Tibial artery (tissue), 4 donors: ENCODE results near the gene FGF14.

Experiments
- DNase-seq, 2 donors: peaks; one replicate each; pipeline ENCODE4 v3.0.0-alpha.2; 2019
- H3K27ac ChIP-seq, 2 donors: fragments of 200-600 bp; sonication (generic) in 1 of 2; 1 replicate in 1 of 2; 2 replicates in 1 of 2; pipeline ENCODE4 v1.5.1; 2018 to 2019; ENCODE audit warnings: mild to moderate bottlenecking in 1 of 2
- H3K27me3 ChIP-seq, 2 donors: fragments of 200-600 bp; sonication (generic) in 1 of 2; one replicate each; pipeline versions ENCODE4 v1.5.1 to v1.6.0; 2016 to 2019
- H3K36me3 ChIP-seq, 3 donors: fragments of 200-600 bp; sonication (generic) in 2 of 3; one replicate each; pipeline ENCODE4 v1.5.1; 2016 to 2019; ENCODE audit warnings: mild to moderate bottlenecking in 2 of 3
- H3K4me1 ChIP-seq, 4 donors: fragments of 200-600 bp; sonication (generic) in 2 of 4; 1 replicate in 3 of 4; 2 replicates in 1 of 4; pipeline ENCODE4 v1.5.1; 2016 to 2019
- H3K4me3 ChIP-seq, 2 donors: fragments of 200-600 bp; sonication (generic) in 1 of 2; 1 replicate in 1 of 2; 2 replicates in 1 of 2; pipeline ENCODE4 v1.5.1; 2018 to 2019; ENCODE audit warnings: mild to moderate bottlenecking in 2 of 2
- H3K9me3 ChIP-seq, 3 donors: fragments of 200-600 bp; sonication (generic) in 1 of 3; one replicate each; pipeline ENCODE4 v1.5.1; 2016 to 2019
- intact Hi-C: fragments of 100-400 bp; cut with DNase I; formaldehyde crosslinking; loops from one replicate; pipeline ENCODE4 v1.15.0; 2023; ENCODE audit warnings: low total_unique reads
- TF ChIP-seq, protein P1 (sequence below), 2 experiments: fragments of 200-600 bp in 1 of 2; fragments of 450-650 bp in 1 of 2; IDR thresholded peaks; one replicate each; pipeline ENCODE4 v1.5.1; 2017 to 2019; ENCODE audit warnings: antibody characterized with exemption in 2 of 2, mild to moderate bottlenecking in 1 of 2, moderate library complexity in 1 of 2

The FGF14 gene

DNA sequence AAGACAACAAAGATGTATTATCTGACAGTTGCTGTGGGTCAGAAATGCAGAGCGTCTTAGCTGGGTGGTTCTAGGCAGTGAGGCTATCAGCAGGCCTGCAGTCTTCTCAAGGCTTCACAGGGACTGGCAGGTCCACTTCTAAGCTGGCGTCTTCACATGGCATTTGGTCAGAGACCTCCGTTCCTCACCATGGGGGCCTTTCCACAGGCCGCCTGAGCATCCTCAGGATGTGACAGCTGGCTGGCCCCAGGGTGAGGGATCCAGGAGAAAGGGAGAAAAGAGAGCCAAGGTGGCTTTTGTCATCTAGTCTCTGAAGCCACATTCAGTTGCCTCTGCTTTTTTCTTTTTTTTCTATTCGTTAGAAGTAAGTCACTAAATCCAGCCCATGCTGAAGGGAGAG, 50.3 kb downstream of the FGF14 start:
- H3K4me1 ChIP-seq: no peaks in the 10 kb centered on the region
- intact Hi-C loops: no loop called here
- TF ChIP-seq, protein P1, sequence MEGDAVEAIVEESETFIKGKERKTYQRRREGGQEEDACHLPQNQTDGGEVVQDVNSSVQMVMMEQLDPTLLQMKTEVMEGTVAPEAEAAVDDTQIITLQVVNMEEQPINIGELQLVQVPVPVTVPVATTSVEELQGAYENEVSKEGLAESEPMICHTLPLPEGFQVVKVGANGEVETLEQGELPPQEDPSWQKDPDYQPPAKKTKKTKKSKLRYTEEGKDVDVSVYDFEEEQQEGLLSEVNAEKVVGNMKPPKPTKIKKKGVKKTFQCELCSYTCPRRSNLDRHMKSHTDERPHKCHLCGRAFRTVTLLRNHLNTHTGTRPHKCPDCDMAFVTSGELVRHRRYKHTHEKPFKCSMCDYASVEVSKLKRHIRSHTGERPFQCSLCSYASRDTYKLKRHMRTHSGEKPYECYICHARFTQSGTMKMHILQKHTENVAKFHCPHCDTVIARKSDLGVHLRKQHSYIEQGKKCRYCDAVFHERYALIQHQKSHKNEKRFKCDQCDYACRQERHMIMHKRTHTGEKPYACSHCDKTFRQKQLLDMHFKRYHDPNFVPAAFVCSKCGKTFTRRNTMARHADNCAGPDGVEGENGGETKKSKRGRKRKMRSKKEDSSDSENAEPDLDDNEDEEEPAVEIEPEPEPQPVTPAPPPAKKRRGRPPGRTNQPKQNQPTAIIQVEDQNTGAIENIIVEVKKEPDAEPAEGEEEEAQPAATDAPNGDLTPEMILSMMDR (IDR thresholded peaks at IDR 0.05): no peak
- H3K9me3 ChIP-seq: no peaks in the 10 kb centered on the region
- DNase-seq: no peak
- no peaks in the 10 kb centered on the region for H3K27me3 ChIP-seq
- H3K27ac ChIP-seq: no peak overlapping the region
- no peak overlapping the region for H3K4me3 ChIP-seq
- H3K36me3 ChIP-seq: no peaks in the 10 kb centered on the region

GRCh38 chr13:102347490-102347889, 54.4 kb downstream of the FGF14 start:
- TF ChIP-seq, protein P1 (IDR thresholded peaks at IDR 0.05): no peak
- Histone ChIP-seq H3K9me3 (no peaks in the 10 kb centered on the region), H3K27ac (no peak overlapping the region)

DNA sequence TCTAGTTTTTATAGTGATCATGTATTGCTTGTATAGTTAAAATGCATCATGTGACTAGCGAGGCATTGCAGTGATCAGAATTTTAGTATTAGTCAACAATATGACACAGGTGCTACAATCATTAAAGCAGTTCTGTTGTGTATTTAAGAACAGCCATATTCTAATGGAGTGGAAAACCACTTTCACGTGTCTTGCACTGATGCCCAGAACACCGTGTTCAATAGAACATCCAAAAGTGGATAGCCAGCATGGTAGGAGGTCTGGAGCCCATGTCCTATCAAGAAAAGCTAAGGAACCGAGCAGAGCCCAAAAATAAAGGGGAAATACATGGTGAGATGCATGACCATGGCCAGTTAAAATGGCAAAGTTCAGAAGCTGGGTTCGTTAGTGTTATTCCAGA, 55.1 kb downstream of the FGF14 start:
- TF ChIP-seq, protein P1 (IDR thresholded peaks at IDR 0.05): no peak
- H3K36me3 ChIP-seq: no peaks in the 10 kb centered on the region

More at GRCh38 chr13:102347490-102347889, 54.4 kb downstream of the FGF14 start:
- Histone ChIP-seq H3K36me3 (no peaks in the 10 kb centered on the region), H3K27me3 (no peaks in the 10 kb centered on the region), H3K4me1 (no peaks in the 10 kb centered on the region), H3K4me3 (no peak overlapping the region)
- intact Hi-C loops: loop anchor here (2.0 kb wide), 1 partner anchor 519 kb away; no protein-coding TSS in a partner anchor
- DNase-seq: no peak

DNA sequence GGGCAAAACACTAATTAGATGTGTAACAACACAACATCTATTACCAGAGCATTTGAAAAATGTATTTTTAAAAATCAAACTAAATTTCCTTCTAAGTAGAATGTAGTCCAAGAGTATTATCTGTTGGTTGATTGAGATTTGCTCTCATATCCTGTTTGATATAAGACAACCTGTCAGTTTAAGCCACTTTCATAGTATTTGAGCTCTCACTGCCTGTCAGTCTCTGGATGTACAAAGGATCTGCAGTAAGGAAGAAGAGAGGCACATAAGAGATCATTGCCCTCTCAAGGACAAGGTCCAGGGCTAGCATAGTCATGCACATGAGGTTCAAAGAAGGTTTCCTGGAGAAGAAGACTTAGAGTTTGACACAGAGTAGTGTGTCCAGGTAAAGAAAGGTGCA, 57.4 kb downstream of the FGF14 start:
- no peak for DNase-seq

More for the DNA sequence above, 55.1 kb downstream of the FGF14 start:
- no peaks in the 10 kb centered on the region for H3K27me3 ChIP-seq
- no peak overlapping the region for H3K27ac ChIP-seq
- DNase-seq: no peak
- H3K9me3 ChIP-seq: no peaks in the 10 kb centered on the region
- no peak overlapping the region for H3K4me3 ChIP-seq
- intact Hi-C loops: loop anchor here (2.0 kb wide), 1 partner anchor 518 kb away; no protein-coding TSS in a partner anchor
- H3K4me1 ChIP-seq: no peaks in the 10 kb centered on the region

DNA sequence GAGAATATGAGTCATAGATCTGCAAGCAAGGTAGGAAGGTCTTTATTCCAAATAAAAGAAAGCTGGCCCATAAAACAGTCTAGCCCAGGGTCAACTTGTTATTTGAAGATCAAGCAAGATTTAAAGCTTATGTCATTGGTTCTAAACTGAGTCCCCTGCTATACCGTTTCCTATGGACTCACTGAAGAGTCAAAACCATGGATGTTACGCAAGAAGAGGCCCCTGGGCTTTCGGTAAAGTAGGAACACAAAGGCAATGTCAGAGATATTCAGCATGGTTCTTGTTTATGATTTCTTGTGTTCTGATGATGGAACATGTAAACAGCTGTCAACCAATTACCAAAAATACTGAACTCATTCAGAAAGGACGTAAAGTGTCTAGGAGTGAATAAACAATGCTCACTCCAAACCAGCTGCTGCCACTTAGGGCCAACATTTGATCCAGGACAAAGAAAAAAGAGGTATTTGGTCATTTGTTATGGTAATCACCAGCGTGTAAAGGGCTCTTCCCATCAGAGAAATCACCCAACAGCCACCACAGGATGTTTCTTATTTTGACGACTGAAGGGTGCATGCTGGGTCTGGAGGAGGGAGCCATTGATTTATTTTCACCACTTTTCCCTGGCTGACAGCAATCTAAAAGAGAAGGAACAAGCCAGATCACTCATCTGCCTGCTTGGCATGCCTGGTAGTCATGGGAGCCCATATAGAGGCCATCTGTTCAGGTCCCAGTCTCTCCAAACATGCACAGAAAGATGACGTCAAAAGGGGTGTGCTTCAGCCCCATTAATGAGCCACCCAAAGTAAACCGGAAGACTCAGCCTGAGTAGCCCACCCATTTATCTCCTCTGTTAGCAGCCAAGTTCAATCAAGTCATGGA, 68.3 kb downstream of the FGF14 start:
- intact Hi-C loops: no loop called here
- no peaks in the 10 kb centered on the region for H3K27me3 ChIP-seq
- H3K4me3 ChIP-seq: no peak overlapping the region
- H3K4me1 ChIP-seq: no peaks in the 10 kb centered on the region
- H3K36me3 ChIP-seq: no peaks in the 10 kb centered on the region
- no peaks in the 10 kb centered on the region for H3K9me3 ChIP-seq
- H3K27ac ChIP-seq: no peak overlapping the region
- TF ChIP-seq, protein P1 (IDR thresholded peaks at IDR 0.05): no peak
- DNase-seq: no peak

More for the DNA sequence above, 57.4 kb downstream of the FGF14 start:
- no peaks in the 10 kb centered on the region for H3K27me3 ChIP-seq
- H3K4me3 ChIP-seq: no peak overlapping the region
- no peaks in the 10 kb centered on the region for H3K9me3 ChIP-seq
- TF ChIP-seq, protein P1 (IDR thresholded peaks at IDR 0.05): no peak
- intact Hi-C loops: no loop called here
- H3K27ac ChIP-seq: no peak overlapping the region
- no peaks in the 10 kb centered on the region for H3K4me1 ChIP-seq
- no peaks in the 10 kb centered on the region for H3K36me3 ChIP-seq
